ENCODE measurements around the gene ASH1L. TPM values are rescaled to one million over a fixed set of nuclear protein-coding genes. Genes with fewer than 3 reads are reported as not detected.

ASH1L gene
- total and polyA plus RNA-seq, 2 experiments from 2014 or later = 23.6 to 24.7 TPM

- TF ChIP-seq ZNF462 (CRISPR knock-in tag; IDR thresholded peaks at IDR 0.05) (no peak), POLR2AphosphoS5 (IDR thresholded peaks at IDR 0.05; ENCODE audit: low read depth) (no peak), CREB1 (CRISPR knock-in tag; IDR thresholded peaks at IDR 0.05; ENCODE audit: low read depth) (no peak), JUNB (IDR thresholded peaks at IDR 0.05; ENCODE audit: unreplicated experiment) (no peak), ZNF114 (CRISPR knock-in tag; IDR thresholded peaks at IDR 0.05) (no peak), ETS1 (IDR thresholded peaks at IDR 0.05) (no peak)
Measured at GRCh38 chr1:155485945-155486344, 76.7 kb downstream of the ASH1L start (continued).

- H3K27me3 Mint-ChIP-seq (ENCODE audit: insufficient read depth, low read depth, poor library complexity) = no peaks in the 10 kb centered on the region
- H3K27ac Mint-ChIP-seq = no peak overlapping the region
- Histone ChIP-seq H3K36me3 (ENCODE audit: insufficient read depth) (no peaks in the 10 kb centered on the region; the same call in 1 of the 2 replicates), H3K27ac (ENCODE audit: low read depth) (no peak overlapping the region), H2AFZ (no peak overlapping the region), H3K4me3 (no peak overlapping the region), H3F3A (replicated peaks; ENCODE audit: low read depth) (no peaks in the 10 kb centered on the region), H3K79me2 (replicated peaks; ENCODE audit: insufficient read depth) (peaks cover 29% of the 10 kb centered on the region; the same call in 1 of the 2 replicates), H3K4me2 (no peak overlapping the region), H3K9me2 (ENCODE audit: insufficient read depth) (no peaks in the 10 kb centered on the region), H3K4me1 (ENCODE audit: insufficient read depth) (no peaks in the 10 kb centered on the region), H3K27me3 (ENCODE audit: insufficient read depth) (no peaks in the 10 kb centered on the region), H4K20me1 (replicated peaks; ENCODE audit: insufficient read depth) (peaks cover 5% of the 10 kb centered on the region)
- ATAC-seq = no peak
- H3K36me3 Mint-ChIP-seq (ENCODE audit: low read depth) = peaks cover 14% of the 10 kb centered on the region; the same call in 2 of the 3 replicates
- H3K4me3 Mint-ChIP-seq = no peak overlapping the region
- no peaks in the 10 kb centered on the region for H3K9me3 Mint-ChIP-seq
- H3K4me1 Mint-ChIP-seq = no peaks in the 10 kb centered on the region; the same call in 1 of the 3 replicates
- DNase-seq (ENCODE audit: low spot score) = no peak
- TF ChIP-seq ETS1 (IDR thresholded peaks at IDR 0.05) (no peak), ZNF331 (CRISPR knock-in tag; IDR thresholded peaks at IDR 0.05; ENCODE audit: low read depth) (no peak), ZNF462 (CRISPR knock-in tag; IDR thresholded peaks at IDR 0.05) (no peak)
Measured at GRCh38 chr1:155485222-155485621, 77.4 kb downstream of the ASH1L start.

Data from GM23338 (cell line).